ENCODE data around the gene DBF4. TPM values are rescaled to one million over a fixed set of nuclear protein-coding genes. Genes with fewer than 3 reads are reported as not detected.
A peak's percentile ranks its signal among the peaks of the same experiment; 100 is the strongest.

DBF4 gene
- total and polyA plus RNA-seq, 10 of the 15 experiments (the other 5 are each of a cell fraction or from before 2014, with no cell fraction given) = 29.3 to 89.8 (median 62.4) TPM

DNA sequence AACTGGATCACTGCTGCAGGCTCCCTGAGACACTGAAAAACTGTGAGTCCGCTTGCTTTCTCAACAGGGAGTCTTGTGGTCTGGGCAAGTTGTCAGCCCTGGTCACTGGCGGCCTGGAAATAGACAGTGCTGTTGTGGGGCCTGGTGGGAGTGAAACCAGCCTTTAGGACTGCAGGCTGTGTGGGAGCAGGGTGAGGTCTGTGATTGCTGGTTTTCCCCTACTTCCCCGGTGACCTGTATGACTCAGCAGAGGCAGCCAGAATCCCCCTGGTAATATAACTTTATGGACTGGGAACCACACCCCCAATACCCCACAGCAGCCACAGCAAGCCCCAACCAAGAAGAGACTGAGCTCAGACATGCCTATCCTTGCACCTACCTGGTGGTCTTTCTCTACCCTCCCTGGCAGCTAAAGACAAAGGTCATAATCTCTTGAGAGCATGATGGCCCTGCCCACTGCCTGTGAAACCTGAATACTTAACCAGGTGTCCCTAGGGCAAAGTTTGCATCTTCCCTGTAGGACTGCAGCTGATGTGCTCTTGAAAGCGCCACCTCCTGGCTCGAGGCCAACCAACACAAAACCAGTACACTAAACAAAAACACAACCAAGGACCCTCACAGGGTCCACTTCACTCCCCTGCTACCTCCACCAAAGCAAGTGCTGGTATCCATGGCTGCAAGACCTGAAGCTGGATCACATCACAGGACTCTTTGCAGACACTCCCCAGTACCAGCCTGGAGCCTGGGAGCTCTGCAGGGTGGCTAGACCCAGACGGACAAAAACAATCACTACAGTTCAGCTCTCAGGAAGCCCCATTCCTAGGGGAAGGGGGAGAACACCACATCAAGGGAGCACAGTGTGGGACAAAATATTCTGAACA is 50.5 kb downstream of the DBF4 start (continued):
- TF ChIP-seq EP300 (IDR thresholded peaks at IDR 0.05; ENCODE audit: borderline replicate concordance in 1 of 2, control insufficient read depth in 1 of 2, low read depth in 2 of 2, low read length in 2 of 2) = peak in 1 of 2 experiments; percentile 91; a peak in 3 of 4 replicates
- TF ChIP-seq BMI1 (IDR thresholded peaks at IDR 0.05; ENCODE audit: borderline replicate concordance) = no peak
- TF ChIP-seq, protein P1, sequence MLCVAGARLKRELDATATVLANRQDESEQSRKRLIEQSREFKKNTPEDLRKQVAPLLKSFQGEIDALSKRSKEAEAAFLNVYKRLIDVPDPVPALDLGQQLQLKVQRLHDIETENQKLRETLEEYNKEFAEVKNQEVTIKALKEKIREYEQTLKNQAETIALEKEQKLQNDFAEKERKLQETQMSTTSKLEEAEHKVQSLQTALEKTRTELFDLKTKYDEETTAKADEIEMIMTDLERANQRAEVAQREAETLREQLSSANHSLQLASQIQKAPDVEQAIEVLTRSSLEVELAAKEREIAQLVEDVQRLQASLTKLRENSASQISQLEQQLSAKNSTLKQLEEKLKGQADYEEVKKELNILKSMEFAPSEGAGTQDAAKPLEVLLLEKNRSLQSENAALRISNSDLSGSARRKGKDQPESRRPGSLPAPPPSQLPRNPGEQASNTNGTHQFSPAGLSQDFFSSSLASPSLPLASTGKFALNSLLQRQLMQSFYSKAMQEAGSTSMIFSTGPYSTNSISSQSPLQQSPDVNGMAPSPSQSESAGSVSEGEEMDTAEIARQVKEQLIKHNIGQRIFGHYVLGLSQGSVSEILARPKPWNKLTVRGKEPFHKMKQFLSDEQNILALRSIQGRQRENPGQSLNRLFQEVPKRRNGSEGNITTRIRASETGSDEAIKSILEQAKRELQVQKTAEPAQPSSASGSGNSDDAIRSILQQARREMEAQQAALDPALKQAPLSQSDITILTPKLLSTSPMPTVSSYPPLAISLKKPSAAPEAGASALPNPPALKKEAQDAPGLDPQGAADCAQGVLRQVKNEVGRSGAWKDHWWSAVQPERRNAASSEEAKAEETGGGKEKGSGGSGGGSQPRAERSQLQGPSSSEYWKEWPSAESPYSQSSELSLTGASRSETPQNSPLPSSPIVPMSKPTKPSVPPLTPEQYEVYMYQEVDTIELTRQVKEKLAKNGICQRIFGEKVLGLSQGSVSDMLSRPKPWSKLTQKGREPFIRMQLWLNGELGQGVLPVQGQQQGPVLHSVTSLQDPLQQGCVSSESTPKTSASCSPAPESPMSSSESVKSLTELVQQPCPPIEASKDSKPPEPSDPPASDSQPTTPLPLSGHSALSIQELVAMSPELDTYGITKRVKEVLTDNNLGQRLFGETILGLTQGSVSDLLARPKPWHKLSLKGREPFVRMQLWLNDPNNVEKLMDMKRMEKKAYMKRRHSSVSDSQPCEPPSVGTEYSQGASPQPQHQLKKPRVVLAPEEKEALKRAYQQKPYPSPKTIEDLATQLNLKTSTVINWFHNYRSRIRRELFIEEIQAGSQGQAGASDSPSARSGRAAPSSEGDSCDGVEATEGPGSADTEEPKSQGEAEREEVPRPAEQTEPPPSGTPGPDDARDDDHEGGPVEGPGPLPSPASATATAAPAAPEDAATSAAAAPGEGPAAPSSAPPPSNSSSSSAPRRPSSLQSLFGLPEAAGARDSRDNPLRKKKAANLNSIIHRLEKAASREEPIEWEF (IDR thresholded peaks at IDR 0.05; ENCODE audit: insufficient replicate concordance, low read depth, low read length) = no peak
- TF ChIP-seq GABPA (IDR thresholded peaks at IDR 0.05; ENCODE audit: low read depth) = no peak
- TF ChIP-seq POLR2A (IDR thresholded peaks at IDR 0.05; ENCODE audit: low read depth, low read length) = peak; percentile 69

Measured in GM12878 (cell line).